GM19035 (cell line): ENCODE results near the gene UBE2O.
"Not testable (repeated sequence)": the region's sequence is repeated elsewhere in the genome, so short reads cannot be mapped to it uniquely, and the experiment has no call there.

Experiments
- ATAC-seq: cut with Tn5 transposase; IDR thresholded peaks from one replicate; pipeline ENCODE4 v1.9.1; 2021; ENCODE audit not compliant: unreplicated experiment

UBE2O gene

DNA sequence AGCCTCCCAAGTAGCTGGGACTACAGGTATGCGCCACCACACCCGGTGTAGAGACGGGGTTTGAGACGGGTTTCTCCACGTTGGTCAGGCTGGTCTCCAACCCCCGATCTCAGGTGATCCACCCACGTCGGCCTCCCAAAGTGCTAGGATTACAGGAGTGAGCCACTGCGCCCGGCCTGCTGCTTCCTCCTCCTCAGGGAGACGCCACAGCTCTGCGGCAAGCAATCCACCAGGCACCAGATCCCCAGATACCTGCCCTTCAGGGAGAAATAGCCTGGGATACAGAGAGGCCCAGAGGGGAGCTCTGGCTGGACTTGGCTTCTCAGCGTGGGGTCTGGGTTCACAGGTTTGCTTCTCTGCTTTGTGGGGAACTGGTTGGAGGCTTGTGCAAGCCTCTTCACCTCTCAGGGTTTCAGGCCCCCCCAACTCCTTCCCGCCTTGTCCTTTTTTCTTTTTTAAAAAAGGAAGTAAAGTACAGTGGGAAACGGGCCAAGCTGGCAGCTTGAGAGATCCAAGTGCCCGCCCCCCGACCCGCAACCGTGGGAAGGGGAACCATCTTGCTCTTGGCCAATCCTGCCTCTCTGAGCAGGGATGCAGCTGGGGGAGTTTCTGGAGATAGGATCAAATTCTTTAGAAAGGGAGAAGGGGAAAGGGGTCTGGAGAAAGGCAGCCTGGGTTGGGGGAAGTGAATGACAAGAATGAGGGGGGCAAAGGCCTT lies 71.2 kb downstream of the UBE2O start:
- no peak for ATAC-seq

DNA sequence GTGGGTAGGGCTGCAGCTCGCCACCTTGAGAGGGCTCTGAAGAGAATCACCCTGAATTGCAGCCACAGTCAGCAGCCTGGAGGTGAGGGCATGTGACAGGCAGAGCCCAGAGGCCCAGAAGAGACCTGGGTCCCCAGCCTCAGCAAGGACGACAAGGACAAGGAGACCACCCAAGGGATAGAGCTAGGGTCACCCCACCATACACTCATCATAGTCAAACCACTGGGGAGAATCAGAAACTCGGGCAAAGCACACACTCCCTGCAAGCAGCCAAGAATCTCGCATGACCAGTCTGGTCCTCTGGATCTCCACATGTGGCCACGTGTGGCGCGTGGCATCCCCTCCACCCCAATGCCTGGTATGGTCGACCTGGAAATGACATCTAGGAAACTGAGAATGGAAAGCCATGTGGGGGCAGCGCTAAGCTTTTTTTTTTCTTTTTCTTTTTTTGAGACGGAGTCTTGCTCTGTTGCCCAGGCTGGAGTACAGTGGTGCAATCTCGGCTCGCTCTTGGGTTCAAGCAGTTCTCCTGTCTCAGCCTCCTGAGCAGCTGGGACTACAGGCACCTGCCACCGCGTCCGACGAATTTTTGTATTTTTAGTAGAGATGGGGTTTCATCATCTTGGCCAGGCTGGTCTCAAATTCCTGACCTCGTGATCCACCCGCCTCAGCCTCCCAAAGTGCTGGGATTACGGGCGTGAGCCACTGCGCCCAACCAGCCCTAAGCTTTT lies 73.1 kb downstream of the UBE2O start:
- no peak for ATAC-seq

- ATAC-seq = no peak
Measured at GRCh38 chr17:76379275-76379641, 73.7 kb downstream of the UBE2O start.

- no peak for ATAC-seq
Measured at GRCh38 chr17:76378548-76379274, 74.2 kb downstream of the UBE2O start.

- no peak for ATAC-seq
Measured at GRCh38 chr17:76376318-76377133, 76.4 kb downstream of the UBE2O start.

DNA sequence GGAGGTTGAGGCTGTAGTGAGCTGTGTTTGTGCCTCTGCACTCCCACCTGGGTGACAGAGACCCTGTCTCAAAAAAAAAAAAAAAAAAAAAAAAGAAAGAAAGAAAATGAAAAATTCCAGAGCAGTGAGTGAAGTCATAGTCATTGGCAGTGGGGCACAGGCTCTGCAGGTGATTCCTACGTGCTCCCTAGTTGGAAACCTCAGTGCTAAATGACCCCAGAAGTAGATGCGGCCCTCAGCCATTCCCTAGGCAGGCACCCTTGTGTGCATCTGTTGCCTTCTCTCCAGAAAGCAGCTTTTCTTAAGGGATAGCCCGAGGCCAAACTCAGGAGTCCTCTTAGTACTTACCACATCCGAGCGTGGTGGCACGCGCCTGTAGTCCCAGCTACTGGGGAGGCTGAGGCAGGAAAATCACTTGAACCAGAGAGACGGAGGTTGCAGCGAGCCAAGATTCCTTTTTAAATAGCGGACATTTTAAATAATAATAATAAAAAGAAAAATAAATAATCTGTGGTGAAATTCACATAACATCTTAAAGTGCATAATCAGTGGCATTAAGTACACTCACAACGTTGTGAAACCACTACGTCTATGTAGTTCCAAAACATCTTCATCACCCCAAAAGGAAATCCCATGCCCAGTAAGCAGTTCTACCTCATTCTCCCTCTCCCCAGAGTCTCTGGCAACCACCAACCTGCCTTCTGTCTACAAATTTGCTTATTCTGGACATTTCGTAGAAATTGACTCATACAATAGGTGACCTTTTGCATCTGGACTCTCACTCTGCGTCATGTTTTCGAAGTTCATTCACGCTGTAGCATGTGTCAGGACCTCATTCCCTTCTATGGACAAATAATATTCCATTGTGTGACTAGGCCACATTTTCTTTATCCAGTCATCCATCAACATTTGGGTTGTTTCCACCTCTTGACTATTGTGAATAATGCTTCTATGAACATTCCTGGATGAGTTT lies 81.0 kb downstream of the UBE2O start:
- no peak for ATAC-seq

DNA sequence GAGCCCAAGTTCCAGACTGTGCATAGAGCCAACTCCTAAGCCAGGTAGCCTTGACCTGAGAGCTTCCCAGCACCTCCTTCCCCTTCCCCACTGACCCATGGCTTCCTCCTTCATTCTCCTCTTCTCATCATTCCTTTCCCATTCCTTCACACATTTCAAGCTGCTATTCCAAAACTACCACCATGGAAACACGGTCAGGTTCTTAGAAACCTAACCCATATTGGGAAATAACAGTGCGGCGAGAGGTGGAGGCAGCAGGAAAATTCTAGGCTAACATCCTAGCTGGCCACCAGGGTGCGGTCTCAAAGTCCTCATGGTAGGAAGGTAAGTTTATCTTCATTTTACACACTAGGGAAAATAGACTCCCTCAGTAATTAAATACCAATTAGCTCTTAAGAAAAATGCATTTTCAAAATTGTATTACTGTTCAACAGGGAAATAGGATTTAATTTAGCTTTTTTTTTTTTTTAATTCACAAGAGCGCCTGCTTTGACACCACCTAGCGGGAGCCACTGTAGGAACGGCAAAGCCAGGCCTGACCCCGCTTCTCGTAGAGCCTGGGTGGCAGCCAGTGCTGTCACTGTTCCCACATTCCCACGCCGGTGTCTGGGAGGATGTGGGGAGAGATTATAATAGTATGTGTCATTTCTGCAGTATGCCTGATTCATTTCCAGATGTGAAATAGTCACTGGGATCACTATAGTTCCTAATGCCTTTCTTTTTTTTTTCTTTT lies 82.5 kb downstream of the UBE2O start:
- no peak for ATAC-seq

GRCh38 chr17:76369804-76370203 lies 83.1 kb downstream of the UBE2O start:
- ATAC-seq = no peak

- ATAC-seq = no peak
Measured at GRCh38 chr17:76369379-76369778, 83.6 kb downstream of the UBE2O start.

DNA sequence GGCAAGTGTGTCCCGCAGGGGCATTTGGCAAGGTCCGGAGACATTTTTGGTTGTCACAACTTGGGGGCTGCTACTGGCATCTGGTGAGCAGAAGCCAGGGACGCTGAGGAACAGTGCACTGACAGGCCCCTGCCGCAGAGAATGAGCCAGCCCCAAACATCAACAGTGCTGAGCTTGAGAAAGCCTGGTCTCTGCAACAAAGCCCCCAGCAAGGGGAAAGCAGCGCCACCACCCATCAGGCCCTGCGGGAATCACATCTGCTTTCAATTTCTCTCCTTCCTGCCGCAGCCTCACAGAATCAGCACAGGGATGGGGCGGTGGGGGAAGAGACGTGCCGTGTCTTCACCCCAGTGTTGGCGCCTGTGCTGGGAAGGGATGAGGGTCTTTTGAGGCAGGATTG lies 84.4 kb downstream of the UBE2O start:
- ATAC-seq = no peak

DNA sequence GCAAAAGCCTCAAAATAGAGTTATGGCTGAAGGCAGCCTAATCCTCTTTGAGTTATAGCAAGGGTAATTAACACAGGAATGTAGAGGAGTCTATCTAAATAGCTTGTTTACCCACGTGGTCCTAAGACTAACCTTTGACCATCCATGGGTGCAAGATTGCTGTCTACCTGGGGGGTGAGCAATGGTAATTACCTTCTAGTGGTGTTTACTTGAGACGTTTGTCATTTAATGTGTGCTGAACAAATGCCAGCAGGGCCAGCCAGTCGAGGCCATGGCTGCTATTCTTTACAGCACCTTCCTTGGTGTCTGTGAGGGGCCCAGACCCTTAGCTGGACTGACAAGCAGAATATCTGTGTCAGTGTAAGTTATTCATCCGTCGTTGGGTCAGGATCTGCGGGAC lies 85.3 kb downstream of the UBE2O start:
- ATAC-seq = no peak

DNA sequence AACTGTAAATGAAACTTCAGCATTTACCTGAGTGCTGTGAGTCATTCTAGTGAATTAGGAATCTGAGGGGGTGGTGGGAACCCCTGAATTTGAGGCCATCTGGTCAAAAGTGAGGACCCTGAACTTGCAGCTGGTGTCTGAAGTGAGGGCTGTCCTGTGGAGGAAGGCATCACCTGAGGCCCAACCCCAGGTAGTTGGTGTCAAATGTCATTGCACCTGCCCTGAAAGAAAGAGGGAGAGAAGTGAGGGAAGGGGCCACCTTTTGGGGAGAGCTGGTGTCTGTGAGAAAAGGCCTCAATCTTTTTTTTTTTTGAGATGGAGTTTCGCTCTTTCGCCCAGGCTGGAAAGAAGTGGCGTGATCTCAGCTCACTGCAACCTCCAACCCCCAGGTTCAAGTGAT lies 86.7 kb downstream of the UBE2O start:
- no peak for ATAC-seq

DNA sequence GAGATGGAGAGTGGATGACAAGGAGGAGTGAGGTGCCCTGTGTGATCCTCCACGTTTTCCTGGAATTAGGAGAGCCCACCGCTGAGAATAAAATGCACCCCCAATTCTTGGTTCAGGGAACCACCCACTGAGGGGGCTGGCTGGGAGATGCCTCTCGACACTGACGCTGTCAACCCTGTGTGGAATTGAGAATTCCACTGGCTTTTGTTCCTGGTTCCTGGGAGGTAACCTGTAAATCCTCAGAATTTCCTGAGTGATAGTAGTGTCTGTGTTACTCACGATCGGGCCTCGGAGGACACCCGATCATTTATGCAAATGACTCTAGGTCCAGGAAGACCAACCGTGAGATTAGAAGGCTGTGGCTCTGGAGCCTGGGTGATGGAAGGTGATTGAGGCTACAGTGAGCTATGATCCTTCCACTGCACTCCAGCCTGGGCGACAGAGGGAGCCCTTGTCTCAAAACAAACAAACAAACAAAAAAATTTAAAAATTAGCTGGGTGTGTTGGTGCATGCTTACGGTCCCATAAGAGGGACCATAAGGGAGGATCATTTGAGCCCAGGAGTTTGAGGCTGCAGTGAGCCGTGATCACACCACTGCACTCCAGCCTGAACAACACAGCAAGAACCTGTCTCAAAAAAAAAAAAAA lies 87.6 kb downstream of the UBE2O start:
- ATAC-seq = no peak

DNA sequence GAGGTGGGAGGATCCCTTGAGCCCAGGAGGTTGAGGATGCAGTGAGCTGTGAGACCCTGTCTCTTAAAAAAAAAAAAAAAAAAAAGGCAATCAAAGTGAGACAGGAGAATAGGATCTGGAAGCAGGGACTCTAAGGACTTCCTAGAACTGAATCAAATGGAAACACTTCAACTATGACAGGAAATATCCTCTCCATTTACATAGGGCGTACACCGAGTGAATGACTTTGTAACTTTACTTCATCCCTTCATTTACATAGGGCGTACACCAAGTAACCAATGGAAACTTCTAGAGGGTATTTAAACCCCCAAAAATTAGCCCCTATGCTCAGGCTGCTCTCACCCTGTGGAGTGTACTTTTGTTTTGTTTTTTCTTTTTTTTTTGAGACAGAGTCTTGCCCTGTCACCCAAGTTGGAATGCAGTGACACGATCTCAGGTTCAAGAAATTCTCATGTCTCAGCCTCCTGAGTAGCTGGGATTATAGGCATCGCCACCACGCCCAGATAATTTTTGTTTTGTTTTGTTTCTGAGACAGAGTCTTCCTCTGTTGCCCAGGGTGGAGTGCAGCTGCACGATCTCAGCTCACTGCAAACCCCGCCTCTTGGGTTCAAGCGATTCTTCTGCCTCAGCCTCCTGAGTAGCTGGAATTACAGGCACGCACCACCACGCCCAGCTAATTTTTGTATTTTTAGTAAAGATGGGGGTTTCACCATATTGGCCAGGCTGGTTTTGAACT lies 89.7 kb downstream of the UBE2O start:
- ATAC-seq = no peak

- no peak for ATAC-seq
Measured at GRCh38 chr17:76360461-76360860, 92.5 kb downstream of the UBE2O start.

DNA sequence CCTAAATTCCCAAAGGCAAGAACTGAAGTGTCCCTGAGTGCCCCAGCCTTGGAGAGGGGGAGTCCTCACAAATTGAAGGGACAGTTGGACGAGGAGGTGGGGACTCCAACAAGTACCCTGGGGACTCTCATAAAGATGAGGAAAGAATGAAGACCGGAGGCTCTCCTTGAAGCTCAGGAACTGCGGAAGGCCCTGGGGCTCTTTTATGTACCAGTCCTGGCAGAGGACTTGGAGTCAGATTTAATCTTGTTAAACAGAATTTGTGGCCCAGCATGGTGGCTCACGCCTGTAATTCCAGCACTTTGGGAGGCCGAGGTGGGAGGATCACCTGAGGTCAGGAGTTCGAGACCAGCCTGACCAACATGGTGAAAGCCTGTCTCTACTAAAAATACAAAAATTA lies 93.2 kb downstream of the UBE2O start:
- ATAC-seq = not testable (repeated sequence)

DNA sequence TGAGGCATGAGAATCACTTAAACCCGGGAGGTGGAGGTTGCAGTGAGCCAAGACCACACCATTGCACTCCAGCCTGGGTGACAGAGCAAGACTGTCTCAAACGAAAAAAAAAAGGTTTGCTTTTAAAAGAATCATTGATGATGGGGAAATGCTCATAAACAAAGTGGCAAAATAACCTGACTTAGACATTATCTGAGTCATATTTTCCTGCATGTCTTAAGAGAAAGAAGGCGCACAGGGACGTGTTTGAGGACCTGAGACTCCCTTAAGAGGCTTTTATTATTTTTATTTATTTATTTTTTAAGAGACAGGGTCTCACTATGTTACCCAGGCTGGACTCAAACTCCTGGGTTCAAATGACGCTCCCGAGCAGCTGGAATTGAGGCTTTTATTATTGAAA lies 93.6 kb downstream of the UBE2O start:
- ATAC-seq = no peak

DNA sequence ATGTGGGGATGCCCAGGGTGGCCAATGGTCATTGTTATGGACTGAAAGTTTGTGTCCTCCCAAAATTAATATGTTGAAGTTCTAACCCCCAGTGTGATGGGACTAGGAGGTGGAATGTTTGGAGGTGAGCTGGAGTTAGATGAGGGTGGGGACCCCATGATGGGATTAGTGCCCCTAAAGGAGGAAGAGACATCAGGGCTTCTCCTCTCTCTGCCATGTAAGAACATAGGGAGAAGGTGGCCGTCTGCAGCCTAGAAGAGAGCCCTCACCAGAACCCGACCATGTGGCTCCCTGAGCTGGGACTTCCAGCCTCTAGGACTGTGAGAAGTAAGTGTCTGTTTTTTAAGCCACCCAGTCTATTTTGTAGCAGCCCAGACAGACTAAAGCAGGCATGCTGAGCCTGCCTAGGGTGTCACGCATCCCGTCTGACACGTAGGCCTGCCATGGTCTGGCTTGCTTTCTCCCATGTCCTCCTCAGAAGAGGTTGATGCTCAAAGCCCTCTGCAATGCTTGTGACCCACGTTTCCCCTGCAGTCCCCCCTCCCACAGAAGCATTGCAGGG lies 95.3 kb downstream of the UBE2O start:
- ATAC-seq = no peak
